H1 (cell line): ENCODE data around the gene ZNF593. TPM values are rescaled to one million over a fixed set of nuclear protein-coding genes. Genes with fewer than 3 reads are reported as not detected.
A peak's percentile ranks its signal among the peaks of the same experiment; 100 is the strongest.

Source experiments
- CTCF ChIA-PET: fragments of 300-600 bp; sonication (Branson Sonifier 250); formaldehyde crosslinking; loops from one replicate; lab custom pipeline; 2021; ENCODE audit not compliant: partially characterized antibody; lab: Charles Lee
- POLR2A ChIA-PET: fragments of 300-600 bp; sonication (Branson Sonifier 250); formaldehyde crosslinking; loops from one replicate; lab custom pipeline; 2021; ENCODE audit warnings: inconsistent platforms; ENCODE audit not compliant: partially characterized antibody; lab: Charles Lee
- DNase-seq, 2 experiments: peaks; one replicate each; pipeline versions ENCODE4 v3.0.0 to v3.0.0-alpha.2; 2010 to 2022; ENCODE audit warnings: low spot score in 2 of 2, low read depth in 1 of 2, mixed read lengths in 1 of 2
- FAIRE-seq: peaks from 2 replicates; lab custom pipeline; 2011; peaks lifted over from hg19 to GRCh38; lab: Jason Lieb, UNC
- H2AFZ ChIP-seq: 2 replicates; pipeline ENCODE4 v1.8.1; 2012; ENCODE audit warnings: low read length, inconsistent platforms
- H2AK5ac ChIP-seq: 2 replicates; pipeline ENCODE4 v1.6.1; 2013; ENCODE audit warnings: low read depth, low read length
- H2BK120ac ChIP-seq: replicated peaks from 2 replicates; pipeline ENCODE3; 2013; ENCODE audit warnings: low read depth, low read length, inconsistent platforms
- H2BK12ac ChIP-seq: 2 replicates; pipeline ENCODE4 v1.6.1; 2013; ENCODE audit warnings: low read depth, low read length
- H2BK15ac ChIP-seq: 2 replicates; pipeline ENCODE4 v1.6.1; 2013; ENCODE audit warnings: low read length
- H2BK20ac ChIP-seq: 2 replicates; pipeline ENCODE4 v1.6.1; 2013; ENCODE audit warnings: low read length
- H2BK5ac ChIP-seq: 2 replicates; pipeline ENCODE4 v1.6.1; 2013; ENCODE audit warnings: low read depth, low read length
- H3K14ac ChIP-seq: 2 replicates; pipeline ENCODE4 v1.6.1; 2013; ENCODE audit warnings: inconsistent platforms; ENCODE audit not compliant: insufficient read length
- H3K18ac ChIP-seq: 2 replicates; pipeline ENCODE4 v1.6.1; 2013; ENCODE audit warnings: low read length; ENCODE audit errors: extremely low read depth
- H3K23ac ChIP-seq: 2 replicates; pipeline ENCODE4 v1.6.1; 2013; ENCODE audit warnings: inconsistent platforms; ENCODE audit not compliant: insufficient read length
- H3K23me2 ChIP-seq: 2 replicates; pipeline ENCODE4 v1.6.1; 2013; ENCODE audit warnings: low read depth, low read length
- H3K27ac ChIP-seq: 2 replicates; pipeline ENCODE4 v1.6.1; 2011; ENCODE audit warnings: low read depth, low read length, inconsistent platforms
- H3K27me3 ChIP-seq, 4 experiments: replicated peaks in 1 of 4; 1 replicate in 1 of 4; 2 replicates in 3 of 4; pipeline versions ENCODE4 v1.6.1 to v1.8.1; 2011 to 2013; ENCODE audit warnings: low read length in 3 of 4, mild to moderate bottlenecking in 3 of 4, inconsistent platforms in 2 of 4, mixed read lengths in 2 of 4, moderate library complexity in 1 of 4; ENCODE audit not compliant: control insufficient read depth in 3 of 4, insufficient read depth in 3 of 4; ENCODE audit errors: extremely low read depth in 1 of 4
- H3K36me3 ChIP-seq, 4 experiments: 2 replicates each; pipeline versions ENCODE4 v1.6.1 to v1.8.1; 2011 to 2013; ENCODE audit warnings: mild to moderate bottlenecking in 4 of 4, low read length in 3 of 4, moderate library complexity in 2 of 4, control low read depth in 1 of 4, inconsistent platforms in 1 of 4; ENCODE audit not compliant: insufficient read depth in 4 of 4, control insufficient read depth in 2 of 4
- H3K4ac ChIP-seq: replicated peaks from 2 replicates; pipeline ENCODE3; 2013; ENCODE audit warnings: low read length, low read depth, mixed read lengths, inconsistent platforms; ENCODE audit not compliant: insufficient read length
- H3K4me1 ChIP-seq, 4 experiments: replicated peaks in 1 of 4; 1 replicate in 1 of 4; 2 replicates in 3 of 4; pipeline versions ENCODE4 v1.6.1 to v1.8.1; 2011 to 2013; ENCODE audit warnings: low read length in 3 of 4, inconsistent platforms in 2 of 4, mixed read lengths in 1 of 4; ENCODE audit not compliant: insufficient read depth in 4 of 4, control insufficient read depth in 3 of 4
- H3K4me2 ChIP-seq, 2 experiments: 2 replicates each; pipeline versions ENCODE4 v1.6.1 to v1.8.1; 2011 to 2013; ENCODE audit warnings: low read depth in 2 of 2, low read length in 2 of 2, control low read depth in 1 of 2, inconsistent platforms in 1 of 2, mild to moderate bottlenecking in 1 of 2; ENCODE audit not compliant: insufficient read depth in 1 of 2
- H3K4me3 ChIP-seq, 4 experiments: fragments of 200-600, 300-600 bp in 1 of 4; sonication (generic), shearing (Covaris generic), sonication (Bioruptor Twin) in 1 of 4; 2 replicates each; pipeline versions ENCODE4 v1.5.1 to v1.8.1; 2011 to 2016; ENCODE audit warnings: low read length in 4 of 4, low read depth in 3 of 4, control low read depth in 2 of 4, inconsistent platforms in 2 of 4, mild to moderate bottlenecking in 2 of 4, mixed read lengths in 1 of 4, moderate library complexity in 1 of 4; ENCODE audit not compliant: insufficient read depth in 2 of 4; ENCODE audit errors: extremely low read depth in 1 of 4
- H3K56ac ChIP-seq: replicated peaks from 2 replicates; pipeline ENCODE3; 2013; ENCODE audit warnings: low read depth, mild to moderate bottlenecking, mixed read lengths, low read length, inconsistent platforms; ENCODE audit not compliant: insufficient read length
- H3K79me1 ChIP-seq: 2 replicates; pipeline ENCODE4 v1.6.1; 2013; ENCODE audit warnings: low read depth, low read length, control low read depth
- H3K79me2 ChIP-seq, 2 experiments: 2 replicates each; pipeline versions ENCODE4 v1.6.1 to v1.8.1; 2012 to 2013; ENCODE audit warnings: low read length in 2 of 2, mild to moderate bottlenecking in 2 of 2, inconsistent platforms in 1 of 2; ENCODE audit not compliant: insufficient read depth in 2 of 2, control insufficient read depth in 1 of 2
- H3K9ac ChIP-seq, 4 experiments: replicated peaks in 1 of 4; 1 replicate in 1 of 4; 2 replicates in 3 of 4; pipeline versions ENCODE4 v1.6.1 to v1.8.1; 2011 to 2013; ENCODE audit warnings: low read depth in 3 of 4, low read length in 3 of 4, control low read depth in 2 of 4, mild to moderate bottlenecking in 2 of 4, moderate library complexity in 2 of 4, inconsistent platforms in 1 of 4; ENCODE audit errors: extremely low read depth in 1 of 4
- H3K9me3 ChIP-seq, 2 experiments: 2 replicates each; pipeline versions ENCODE4 v1.6.1 to v1.8.1; 2012 to 2013; ENCODE audit warnings: mild to moderate bottlenecking in 2 of 2, moderate library complexity in 2 of 2, control low read depth in 1 of 2, inconsistent platforms in 1 of 2, low read depth in 1 of 2, low read length in 1 of 2, mixed read lengths in 1 of 2; ENCODE audit not compliant: insufficient read depth in 2 of 2
- H4K20me1 ChIP-seq, 2 experiments: replicated peaks in 1 of 2; 2 replicates each; pipeline versions ENCODE3 to v1.8.1; 2011 to 2013; ENCODE audit warnings: inconsistent platforms in 2 of 2, low read length in 2 of 2, mild to moderate bottlenecking in 1 of 2; ENCODE audit not compliant: insufficient read depth in 2 of 2, control insufficient read depth in 1 of 2
- H4K5ac ChIP-seq: 2 replicates; pipeline ENCODE4 v1.6.1; 2013; ENCODE audit warnings: low read length, low read depth, mixed read lengths, inconsistent platforms; ENCODE audit not compliant: insufficient read length
- H4K8ac ChIP-seq: 2 replicates; pipeline ENCODE4 v1.8.0; 2013; ENCODE audit warnings: mild to moderate bottlenecking, moderate library complexity, low read length, inconsistent platforms; ENCODE audit not compliant: insufficient read depth; ENCODE audit errors: extremely low read depth
- H4K91ac ChIP-seq: replicated peaks from 2 replicates; pipeline ENCODE3; 2013; ENCODE audit warnings: low read length, mixed read lengths, inconsistent platforms; ENCODE audit not compliant: insufficient read length
- BCL11A ChIP-seq, 2 experiments: IDR thresholded peaks; one replicate each; pipeline ENCODE4 v1.6.1; 2011; ENCODE audit warnings: low read depth in 2 of 2, low read length in 2 of 2, mild to moderate bottlenecking in 2 of 2
- CEBPB ChIP-seq: IDR thresholded peaks from 2 replicates; pipeline ENCODE4 v1.6.1; 2012; ENCODE audit warnings: low read depth, low read length
- CHD2 ChIP-seq: IDR thresholded peaks from 2 replicates; pipeline ENCODE4 v1.6.1; 2012; ENCODE audit warnings: low read length, improper control_type of control experiment
- KDM4A ChIP-seq: IDR thresholded peaks from one replicate; pipeline ENCODE4 v1.7.1; 2012; ENCODE audit warnings: low read depth, mild to moderate bottlenecking, moderate library complexity, low read length, inconsistent platforms; ENCODE audit not compliant: severe bottlenecking
- RAD21 ChIP-seq, 2 experiments: IDR thresholded peaks in 1 of 2; conservative IDR thresholded peaks in 1 of 2; 2 replicates each; pipeline ENCODE4 v1.6.1; 2011; ENCODE audit warnings: low read depth in 2 of 2, low read length in 2 of 2, improper control_type of control experiment in 1 of 2, inconsistent platforms in 1 of 2, mild to moderate bottlenecking in 1 of 2, moderate library complexity in 1 of 2
- SIRT6 ChIP-seq: IDR thresholded peaks from one replicate; pipeline ENCODE4 v1.7.1; 2012; ENCODE audit warnings: low read length, inconsistent platforms
- WGBS, 2 experiments: shearing (Covaris generic) in 1 of 2; methylation state at CpG; one replicate each; pipeline versions ENCODE4 v1.1.6 to v1.1.7; 2013 to 2015; ENCODE audit warnings: low lambda C conversion rate in 2 of 2, mixed read lengths in 2 of 2, inconsistent platforms in 1 of 2, low coverage in 1 of 2, missing lambda C conversion rate in 1 of 2; ENCODE audit not compliant: insufficient replicate concordance in 2 of 2, insufficient coverage in 1 of 2, insufficient read length in 1 of 2; ENCODE audit errors: extremely low coverage in 1 of 2, missing lambda C conversion rate in 1 of 2; 5-methylcytosine and 5-hydroxymethylcytosine counted together
- polyA plus RNA-seq, 7 experiments: library from polyadenylated mRNA; depleted of rRNA in 3 of 7; stranded (reverse) in 5 of 7; unstranded in 2 of 7; fragments of >200 nt in 5 of 7; fragments of 200-250 nt in 2 of 7; gene quantifications; 1 replicate in 5 of 7; 2 replicates in 1 of 7; 4 replicates in 1 of 7; pipeline versions ENCODE4 v1.2.1 to v1.2.3, GENCODE V29; 2011 to 2013; ENCODE audit warnings: missing spikeins in 2 of 7, mixed read lengths in 2 of 7
- total RNA-seq: library from RNA; stranded (reverse); fragmentation: NEBNext Ultra II Directional; extraction: Animal tissue kit (Norgen Biotek cat#: 25700); gene quantifications from 2 replicates; pipeline ENCODE4 v1.2.1, GENCODE V29; 2021
- TF ChIP-seq, protein P1 (sequence below), 3 experiments: IDR thresholded peaks; 1 replicate in 2 of 3; 2 replicates in 1 of 3; pipeline versions ENCODE4 v1.5.1 to v1.6.1; 2011; ENCODE audit warnings: low read length in 3 of 3, mild to moderate bottlenecking in 3 of 3, inconsistent platforms in 2 of 3, low read depth in 1 of 3, moderate library complexity in 1 of 3; ENCODE audit not compliant: insufficient read depth in 1 of 3; ENCODE audit errors: control extremely low read depth in 1 of 3

Gene ZNF593
- total and polyA plus RNA-seq, 2 of the 8 experiments (the other 6 are each of a cell fraction or from before 2014, with no cell fraction given), result 38.2 to 68.0 TPM

DNA sequence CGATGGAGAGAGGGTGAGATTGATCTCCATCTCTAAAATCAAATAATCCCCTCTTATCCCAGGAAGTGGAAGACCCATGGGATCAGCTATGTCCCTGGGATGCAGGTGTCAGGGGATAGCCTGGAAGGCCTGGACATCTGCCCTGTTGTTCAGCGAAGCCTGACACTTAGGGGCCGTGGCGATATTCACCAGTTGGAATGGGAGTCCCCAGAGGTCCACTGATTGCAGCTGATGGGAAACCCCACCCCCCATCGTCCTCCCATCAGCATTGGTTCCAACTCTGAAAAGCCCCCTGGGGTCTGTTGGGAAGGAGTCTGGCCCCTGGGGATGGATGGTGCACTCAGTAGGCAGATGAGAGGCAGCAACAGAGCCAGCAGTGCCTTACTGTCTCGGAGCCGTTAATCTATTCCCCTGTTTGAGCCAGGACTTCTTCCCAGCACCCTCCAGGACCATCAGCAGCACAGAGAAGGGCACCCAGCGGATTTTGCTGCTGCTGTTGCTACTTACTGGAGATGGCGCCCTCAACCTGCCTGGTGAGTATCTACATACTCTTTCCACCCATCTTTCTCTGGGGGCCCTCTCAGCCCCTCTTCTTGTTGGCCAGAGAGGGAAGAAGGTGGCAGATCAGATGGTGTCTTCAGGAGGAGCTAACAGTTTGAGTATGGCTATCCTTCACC, 34.1 kb downstream of the ZNF593 start:
- no peak overlapping the region for H2BK120ac ChIP-seq
- no peak for FAIRE-seq
- no peaks in the 10 kb centered on the region for H3K79me2 ChIP-seq
- no peaks in the 10 kb centered on the region for H3K36me3 ChIP-seq
- no peak overlapping the region for H2BK15ac ChIP-seq
- no peaks in the 10 kb centered on the region; the same call in 1 of the 2 replicates for H3K23me2 ChIP-seq
- H2AK5ac ChIP-seq, result no peak overlapping the region
- H2BK12ac ChIP-seq, result no peak overlapping the region
- ChIA-PET POLR2A (interaction anchor here (0.7 to 1.9 kb wide), 4 partner anchors 9 to 31 kb away, joined by 3 to 8 read pairs (median 3); partner anchors contain the start of gene CATSPER4), CTCF (interaction anchor here (0.6 to 4.4 kb wide), 17 partner anchors 10 to 311 kb away, joined by 3 to 32 read pairs (median 4); partner anchors contain the start of genes CATSPER4, CEP85, CNKSR1 and ZNF593)
- H4K8ac ChIP-seq, result no peak overlapping the region
- H3K9me3 ChIP-seq, result no peaks in the 10 kb centered on the region
- H3K27me3 ChIP-seq, result no peaks in the 10 kb centered on the region
- DNase-seq, result no peak
- peaks cover 0 to 12% (median 5%) of the 10 kb centered on the region in 4 experiments; a peak in 5 of 7 replicates for H3K4me1 ChIP-seq
- H4K5ac ChIP-seq, result no peak overlapping the region
- H3K23ac ChIP-seq, result no peak overlapping the region
- no peaks in the 10 kb centered on the region for H3K79me1 ChIP-seq
- H2AFZ ChIP-seq, result no peak overlapping the region
- H3K4ac ChIP-seq, result no peak overlapping the region
- no peak overlapping the region for H3K18ac ChIP-seq
- no peak overlapping the region for H3K4me3 ChIP-seq
- H3K4me2 ChIP-seq, result no peak overlapping the region
- no peak overlapping the region for H2BK20ac ChIP-seq
- WGBS, 2 experiments, result 76% methylated on average over 9 of the region's 9 CpGs; no CpG with 5 or more reads in 1 of the 2 experiments
- no peak overlapping the region for H4K91ac ChIP-seq
- TF ChIP-seq, protein P1, sequence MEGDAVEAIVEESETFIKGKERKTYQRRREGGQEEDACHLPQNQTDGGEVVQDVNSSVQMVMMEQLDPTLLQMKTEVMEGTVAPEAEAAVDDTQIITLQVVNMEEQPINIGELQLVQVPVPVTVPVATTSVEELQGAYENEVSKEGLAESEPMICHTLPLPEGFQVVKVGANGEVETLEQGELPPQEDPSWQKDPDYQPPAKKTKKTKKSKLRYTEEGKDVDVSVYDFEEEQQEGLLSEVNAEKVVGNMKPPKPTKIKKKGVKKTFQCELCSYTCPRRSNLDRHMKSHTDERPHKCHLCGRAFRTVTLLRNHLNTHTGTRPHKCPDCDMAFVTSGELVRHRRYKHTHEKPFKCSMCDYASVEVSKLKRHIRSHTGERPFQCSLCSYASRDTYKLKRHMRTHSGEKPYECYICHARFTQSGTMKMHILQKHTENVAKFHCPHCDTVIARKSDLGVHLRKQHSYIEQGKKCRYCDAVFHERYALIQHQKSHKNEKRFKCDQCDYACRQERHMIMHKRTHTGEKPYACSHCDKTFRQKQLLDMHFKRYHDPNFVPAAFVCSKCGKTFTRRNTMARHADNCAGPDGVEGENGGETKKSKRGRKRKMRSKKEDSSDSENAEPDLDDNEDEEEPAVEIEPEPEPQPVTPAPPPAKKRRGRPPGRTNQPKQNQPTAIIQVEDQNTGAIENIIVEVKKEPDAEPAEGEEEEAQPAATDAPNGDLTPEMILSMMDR (IDR thresholded peaks at IDR 0.05; ENCODE audit: control extremely low read depth in 1 of 3, insufficient read depth in 1 of 3, low read depth in 1 of 3, low read length in 3 of 3), result peak; percentile 46 to 55 (median 53)
- TF ChIP-seq SIRT6, result no peak
- TF ChIP-seq CHD2, result no peak
- peak; percentile 53 to 64 for TF ChIP-seq RAD21 (IDR thresholded peaks at IDR 0.05 in 1 of 2, conservative IDR thresholded peaks at IDR 0.05 in 1 of 2; ENCODE audit: low read depth in 2 of 2, low read length in 2 of 2)
- no peak for TF ChIP-seq BCL11A (IDR thresholded peaks at IDR 0.05; ENCODE audit: low read depth in 2 of 2, low read length in 2 of 2)
- no peak for TF ChIP-seq KDM4A
- TF ChIP-seq CEBPB, result no peak
- no peaks in the 10 kb centered on the region for H4K20me1 ChIP-seq
- H3K14ac ChIP-seq, result no peak overlapping the region
- H2BK5ac ChIP-seq, result no peak overlapping the region
- no peak overlapping the region for H3K56ac ChIP-seq
- no peak overlapping the region for H3K27ac ChIP-seq
- no peak overlapping the region for H3K9ac ChIP-seq
